Transverse colon (tissue), 3 donors: ENCODE data around the gene EFCAB5.

Source experiments
- CTCF ChIP-seq, 5 experiments: fragments of 200-600 bp in 3 of 5; fragments of 450-650 bp in 2 of 5; sonication (generic) in 3 of 5; IDR thresholded peaks; 1 replicate in 2 of 5; 2 replicates in 3 of 5; pipeline ENCODE4 v1.5.1; 2016 to 2017; ENCODE audit warnings: antibody characterized with exemption in 5 of 5, inconsistent platforms in 3 of 5, mild to moderate bottlenecking in 2 of 5, moderate library complexity in 1 of 5
- POLR2A ChIP-seq: fragments of 450-650 bp; IDR thresholded peaks from one replicate; pipeline ENCODE4 v1.6.1; 2016; ENCODE audit warnings: antibody characterized with exemption, mild to moderate bottlenecking, moderate library complexity

- TF ChIP-seq POLR2A (no peak), CTCF (IDR thresholded peaks at IDR 0.05) (no peak)
Measured at GRCh38 chr17:30130121-30130520, 188.7 kb downstream of the EFCAB5 start.
